ENCODE results near the gene VEPH1.

DNA sequence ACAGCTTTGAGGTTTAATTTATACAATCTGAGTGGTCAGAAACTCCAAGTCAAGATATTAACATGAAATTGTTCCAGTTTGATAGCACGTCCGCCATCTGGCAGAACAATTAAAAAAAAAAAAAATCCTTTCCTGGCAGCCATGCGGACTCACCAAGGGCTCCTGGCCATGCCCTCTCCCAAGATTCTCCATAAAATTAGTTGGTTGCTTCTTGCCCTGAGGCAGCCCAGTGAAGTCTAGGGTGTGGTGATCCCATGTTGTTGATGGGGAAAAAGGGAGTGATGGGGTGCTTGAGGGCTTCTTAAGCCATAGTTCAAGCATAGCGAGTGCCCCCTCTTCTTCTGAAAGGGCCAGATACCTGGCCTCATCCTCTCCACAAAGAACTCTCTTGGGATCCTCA is 261.6 kb downstream of the VEPH1 start:
- TF ChIP-seq, protein P1, sequence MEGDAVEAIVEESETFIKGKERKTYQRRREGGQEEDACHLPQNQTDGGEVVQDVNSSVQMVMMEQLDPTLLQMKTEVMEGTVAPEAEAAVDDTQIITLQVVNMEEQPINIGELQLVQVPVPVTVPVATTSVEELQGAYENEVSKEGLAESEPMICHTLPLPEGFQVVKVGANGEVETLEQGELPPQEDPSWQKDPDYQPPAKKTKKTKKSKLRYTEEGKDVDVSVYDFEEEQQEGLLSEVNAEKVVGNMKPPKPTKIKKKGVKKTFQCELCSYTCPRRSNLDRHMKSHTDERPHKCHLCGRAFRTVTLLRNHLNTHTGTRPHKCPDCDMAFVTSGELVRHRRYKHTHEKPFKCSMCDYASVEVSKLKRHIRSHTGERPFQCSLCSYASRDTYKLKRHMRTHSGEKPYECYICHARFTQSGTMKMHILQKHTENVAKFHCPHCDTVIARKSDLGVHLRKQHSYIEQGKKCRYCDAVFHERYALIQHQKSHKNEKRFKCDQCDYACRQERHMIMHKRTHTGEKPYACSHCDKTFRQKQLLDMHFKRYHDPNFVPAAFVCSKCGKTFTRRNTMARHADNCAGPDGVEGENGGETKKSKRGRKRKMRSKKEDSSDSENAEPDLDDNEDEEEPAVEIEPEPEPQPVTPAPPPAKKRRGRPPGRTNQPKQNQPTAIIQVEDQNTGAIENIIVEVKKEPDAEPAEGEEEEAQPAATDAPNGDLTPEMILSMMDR (IDR thresholded peaks at IDR 0.05), result no peak
- no peak for TF ChIP-seq POLR2A (IDR thresholded peaks at IDR 0.05)

All from lower leg skin (tissue), 3 donors.